GM21737 (cell line): ENCODE results near the gene SLC9A9.
"Not testable (repeated sequence)": the region's sequence is repeated elsewhere in the genome, so short reads cannot be mapped to it uniquely, and the experiment has no call there.

Experiments
- ATAC-seq: cut with Tn5 transposase; IDR thresholded peaks from one replicate; pipeline ENCODE4 v1.9.1; 2021; ENCODE audit warnings: mild to moderate bottlenecking, moderate library complexity; ENCODE audit not compliant: unreplicated experiment

The SLC9A9 gene

DNA sequence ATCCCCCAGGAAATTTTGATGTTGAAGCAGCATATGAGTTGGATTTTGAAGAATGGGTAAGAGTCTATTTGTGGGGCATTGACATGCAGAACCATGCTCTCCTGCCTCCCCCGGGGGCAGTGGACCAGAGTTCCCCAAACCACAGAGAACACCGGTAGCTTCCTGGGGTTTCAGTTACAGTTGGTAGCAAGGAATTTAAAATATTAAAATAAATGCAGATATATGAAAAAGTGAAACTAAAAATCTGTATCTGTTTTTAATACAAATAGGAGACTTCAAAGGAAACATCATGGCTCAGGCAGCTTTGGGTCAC is 37.4 kb downstream of the SLC9A9 start:
- ATAC-seq = no peak

GRCh38 chr3:143810166-143810952 is 37.9 kb downstream of the SLC9A9 start:
- no peak for ATAC-seq

DNA sequence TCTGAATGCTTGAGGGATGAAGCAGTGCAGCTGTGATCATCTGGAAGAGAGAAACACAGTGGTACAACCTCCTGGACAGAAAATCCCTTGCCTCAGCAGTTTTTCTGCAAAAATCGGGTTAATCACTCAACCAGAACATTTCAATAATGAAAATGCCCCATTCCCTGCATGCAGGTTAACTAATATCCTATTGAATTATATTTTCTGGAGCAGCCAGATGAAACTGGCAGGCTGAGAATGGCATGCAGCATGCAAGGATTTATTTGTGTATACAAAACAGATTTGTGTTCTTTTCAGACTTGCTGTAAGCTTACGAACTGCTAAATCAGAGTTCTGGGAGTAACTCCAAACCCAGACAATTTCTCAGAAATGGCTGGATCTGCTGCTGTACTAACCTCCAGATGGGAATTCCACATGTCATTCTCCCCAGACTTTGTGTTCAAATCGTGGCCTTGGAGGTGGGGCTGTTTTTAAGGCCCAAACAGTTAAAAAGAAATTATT is 39.1 kb downstream of the SLC9A9 start:
- ATAC-seq = no peak

DNA sequence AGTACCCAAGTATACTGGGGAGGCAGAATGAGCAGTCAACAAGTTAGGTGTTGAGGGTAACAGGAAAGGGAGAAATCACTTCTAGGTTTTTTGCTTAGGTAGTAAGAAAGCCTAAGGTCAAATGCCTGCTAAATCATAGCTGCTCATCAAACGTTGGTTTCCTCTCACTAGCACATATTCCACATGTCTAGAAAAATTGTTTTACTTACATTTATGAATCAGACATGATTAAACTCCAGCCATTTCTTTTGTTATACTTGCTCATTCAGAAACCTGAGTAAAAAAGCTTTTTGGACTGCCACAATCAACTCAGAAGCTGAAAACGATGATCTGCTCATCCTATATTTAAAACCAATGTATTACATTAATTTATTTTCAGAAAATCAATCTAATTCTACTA is 40.2 kb downstream of the SLC9A9 start:
- no peak for ATAC-seq

DNA sequence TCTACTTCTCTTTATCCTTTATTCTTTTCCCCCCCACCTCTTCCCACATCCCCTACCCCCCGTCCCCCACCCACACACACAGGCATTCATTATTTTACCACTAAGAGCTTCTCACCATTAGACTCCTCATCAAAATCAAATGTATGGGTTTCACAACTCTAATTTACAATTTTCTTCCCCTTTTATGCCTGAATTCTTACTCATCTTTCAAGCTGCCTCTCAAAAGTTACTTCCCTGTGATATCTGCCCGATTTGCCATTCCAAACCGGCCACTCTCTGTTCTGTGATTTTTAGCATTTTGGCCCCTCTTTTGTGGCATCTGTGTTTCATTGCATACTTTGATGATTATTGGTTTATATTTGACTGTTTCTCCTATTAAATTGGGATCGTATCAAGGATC is 42.2 kb downstream of the SLC9A9 start:
- ATAC-seq = no peak

GRCh38 chr3:143805476-143805875 is 42.8 kb downstream of the SLC9A9 start:
- not testable (repeated sequence) for ATAC-seq

GRCh38 chr3:143801046-143801445 is 47.2 kb downstream of the SLC9A9 start:
- ATAC-seq = not testable (repeated sequence)

DNA sequence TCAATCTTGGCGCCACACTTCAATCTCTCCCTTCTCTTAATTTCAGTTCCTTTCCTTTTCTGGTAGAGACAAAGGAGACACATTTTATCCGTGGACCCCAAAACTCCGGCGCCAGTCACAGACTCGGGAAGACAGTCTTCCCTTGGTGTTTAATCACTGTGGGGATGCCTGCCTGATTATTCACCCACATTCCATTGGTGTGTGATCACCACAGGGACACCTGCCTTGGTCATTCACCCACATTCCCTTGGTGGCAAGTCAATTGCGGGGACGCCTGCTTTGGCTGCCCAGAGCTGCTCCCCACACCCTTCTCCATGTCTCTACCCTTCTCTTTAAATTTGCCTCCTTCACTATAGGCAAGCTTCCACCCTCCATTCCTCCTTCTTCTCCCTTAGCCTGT is 50.1 kb downstream of the SLC9A9 start:
- ATAC-seq = not testable (repeated sequence)

DNA sequence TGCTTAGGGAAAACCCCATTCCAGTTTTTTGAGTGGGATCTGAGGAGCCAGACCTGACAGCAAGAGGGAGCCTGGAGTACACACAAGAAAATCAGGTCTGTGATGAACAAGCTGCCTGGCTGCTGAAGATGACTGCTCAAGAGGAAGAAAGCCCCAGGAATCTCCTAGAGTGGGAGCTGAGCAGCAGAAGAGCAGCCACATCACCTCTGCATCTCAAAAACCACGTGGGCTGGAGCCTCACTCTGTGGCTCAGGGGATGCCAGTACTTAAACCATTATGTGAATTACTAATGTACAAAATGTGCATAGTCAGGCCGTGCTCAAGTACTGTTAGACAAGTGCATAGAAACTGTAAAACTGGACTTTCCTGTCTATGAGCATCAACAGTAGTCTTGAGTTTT is 52.4 kb downstream of the SLC9A9 start:
- ATAC-seq = no peak

- ATAC-seq = no peak
Observed at GRCh38 chr3:143794793-143795462, 53.3 kb downstream of the SLC9A9 start.

DNA sequence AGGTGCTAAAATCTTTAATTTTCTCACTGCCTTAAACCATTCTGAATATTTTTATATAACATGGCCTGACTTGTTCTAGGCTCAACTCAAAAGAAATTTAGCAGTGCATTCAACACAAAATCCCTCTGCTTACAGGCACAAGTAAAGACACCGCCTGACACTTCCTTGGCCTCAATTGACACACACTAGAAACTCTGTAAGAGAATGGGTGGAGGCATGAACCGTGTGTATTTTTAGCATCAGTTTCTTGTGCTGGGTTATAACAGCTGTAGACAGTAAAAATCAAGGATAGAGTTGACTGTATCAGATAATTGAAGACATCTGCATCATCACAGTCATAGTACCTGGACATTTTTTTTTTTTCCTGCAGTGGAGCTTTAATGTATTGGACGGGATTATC is 54.3 kb downstream of the SLC9A9 start:
- no peak for ATAC-seq

GRCh38 chr3:143791386-143791785 is 56.9 kb downstream of the SLC9A9 start:
- ATAC-seq = no peak

DNA sequence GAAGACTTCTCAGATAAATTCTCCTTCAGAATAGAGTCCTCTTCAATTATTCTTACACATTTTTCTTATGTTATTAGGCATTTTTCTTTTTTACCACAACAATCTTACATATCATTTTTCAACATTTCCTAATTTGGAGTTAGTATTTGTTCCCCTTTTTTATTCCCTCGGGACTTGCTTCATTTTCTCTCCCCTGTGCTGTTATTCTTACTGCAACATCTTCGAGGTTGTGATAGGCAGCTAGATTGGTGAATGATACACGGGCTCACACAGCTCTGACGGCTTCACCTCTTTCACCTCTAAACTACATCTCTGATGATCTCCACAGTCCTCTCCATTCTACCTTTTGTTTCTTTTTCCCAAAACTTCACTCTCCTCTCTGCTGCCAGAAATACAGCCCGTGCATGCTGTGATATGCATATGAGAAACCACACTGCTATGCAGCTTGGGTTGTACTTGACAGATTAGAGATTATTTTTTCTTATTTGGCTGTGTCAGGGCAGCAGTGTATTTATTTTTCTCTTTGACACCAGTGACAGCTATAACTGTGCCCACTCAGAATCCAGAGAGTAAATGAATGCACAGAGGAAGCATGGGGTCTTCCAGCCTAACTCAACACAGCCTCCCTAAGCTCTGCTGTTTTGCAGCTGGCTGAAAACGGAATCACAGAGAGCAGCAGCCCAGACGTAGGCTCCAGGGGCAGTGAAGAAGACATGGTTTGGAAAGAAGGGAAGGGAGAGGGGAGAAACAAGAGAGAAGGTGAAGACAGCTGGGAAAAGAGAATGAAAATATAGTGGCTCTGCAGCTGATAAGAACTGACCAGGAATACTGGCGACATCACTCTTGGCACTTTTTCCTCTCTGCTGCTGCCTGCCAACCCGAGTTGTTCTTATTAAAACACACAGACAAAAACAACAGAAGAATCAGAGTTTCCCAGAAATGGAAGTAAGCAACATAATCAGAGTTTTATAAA is 61.8 kb downstream of the SLC9A9 start:
- ATAC-seq = no peak

GRCh38 chr3:143784446-143784845 is 63.8 kb downstream of the SLC9A9 start:
- ATAC-seq = no peak

DNA sequence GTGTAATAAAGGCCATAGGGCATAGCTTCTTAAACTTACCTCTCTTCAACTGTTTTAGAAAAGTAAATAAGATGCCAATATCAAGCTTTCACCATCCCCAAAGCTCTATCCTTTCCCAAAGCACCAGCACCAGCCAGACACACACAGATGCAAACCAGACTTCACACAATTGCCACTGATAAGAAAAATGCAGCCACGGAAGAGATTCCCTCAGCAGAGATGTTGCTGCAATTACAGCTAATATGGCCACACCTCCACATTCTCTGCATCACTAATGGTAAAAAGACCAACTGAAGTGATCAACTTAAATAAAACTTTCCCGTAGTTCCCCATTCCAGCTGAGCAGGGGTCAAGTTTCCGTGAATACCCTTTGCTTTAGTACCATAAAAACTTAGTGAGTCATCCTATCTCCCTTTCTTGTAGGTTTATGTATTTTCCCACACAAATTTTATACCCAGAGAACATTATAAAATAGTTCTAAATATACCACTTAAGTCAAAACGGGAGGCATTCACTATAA is 64.4 kb downstream of the SLC9A9 start:
- no peak for ATAC-seq

GRCh38 chr3:143775459-143775858 is 72.8 kb downstream of the SLC9A9 start:
- ATAC-seq = no peak

DNA sequence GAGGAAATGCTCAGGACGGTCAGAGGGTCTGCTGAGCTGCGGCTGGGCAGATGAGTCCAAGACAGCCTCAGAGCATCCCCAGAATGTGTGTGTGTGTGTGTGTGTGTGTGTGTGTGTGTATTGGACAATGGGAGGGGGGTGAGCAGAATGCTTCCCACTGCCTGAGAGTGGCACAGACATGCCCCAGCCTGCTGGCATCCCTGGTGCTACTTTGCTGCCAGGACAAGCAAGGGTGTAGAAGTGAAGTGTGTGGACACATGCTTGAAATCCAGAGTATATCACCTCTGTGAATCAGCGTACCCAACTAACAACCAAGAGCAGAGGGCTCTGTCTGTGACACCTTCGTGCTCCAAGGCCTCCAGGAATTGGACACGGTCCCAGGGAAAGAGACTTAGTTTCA is 76.3 kb downstream of the SLC9A9 start:
- ATAC-seq = no peak

DNA sequence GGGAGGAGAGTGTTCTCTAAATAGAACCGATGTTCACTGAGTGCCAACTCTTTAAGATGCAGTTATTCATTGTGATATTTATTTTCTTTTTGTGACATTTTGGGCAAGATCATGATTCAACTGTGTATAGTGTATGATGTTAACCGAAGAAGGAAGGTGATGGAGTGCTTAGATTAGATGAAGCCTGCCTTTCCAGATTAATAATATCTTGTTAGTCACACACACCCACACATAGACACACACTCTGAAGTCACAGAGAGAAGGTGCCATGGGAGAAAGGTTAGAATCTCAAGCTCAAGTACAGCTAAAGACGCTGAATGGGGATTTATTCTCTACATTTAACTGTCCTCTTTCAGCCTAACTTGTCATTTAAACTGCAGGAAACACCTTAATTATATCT is 77.0 kb downstream of the SLC9A9 start:
- ATAC-seq = no peak

- ATAC-seq = no peak
Observed at GRCh38 chr3:143770391-143770790, 77.9 kb downstream of the SLC9A9 start.

DNA sequence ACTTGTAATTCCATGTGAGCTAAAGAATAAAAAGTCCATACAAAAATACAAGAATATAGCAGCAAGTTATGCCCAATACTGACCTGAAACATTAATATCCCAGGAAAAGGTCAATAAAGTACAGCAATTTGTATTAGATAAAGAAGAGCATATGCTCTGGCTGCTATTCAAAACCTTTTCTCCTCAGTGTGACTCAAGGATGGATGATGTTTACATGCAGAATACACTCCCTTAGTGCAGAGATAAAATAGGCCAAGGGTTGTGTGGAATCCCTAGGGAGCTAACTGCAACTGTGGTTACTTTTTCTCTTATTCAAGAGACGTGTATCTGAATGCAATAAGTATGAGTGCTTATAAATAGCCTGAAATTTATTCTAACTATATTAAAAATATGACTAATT is 78.7 kb downstream of the SLC9A9 start:
- ATAC-seq = no peak

GRCh38 chr3:143764840-143765239 is 83.4 kb downstream of the SLC9A9 start:
- ATAC-seq = no peak
